ENCODE measurements around the gene SPEM3.

SPEM3 gene

GRCh38 chr17:7428557-7428956 is at the start of gene SPEM3:
SPEM3 (plus strand) TSS chr17:7428857; CDS start chr17:7428903, 46 bp downstream.
- no peak for DNase-seq

- DNase-seq, result no peak
These were observed 49.5 kb upstream of the SPEM3 start for GRCh38 chr17:7379134-7379533.

GRCh38 chr17:7380321-7380720 is 48.3 kb upstream of the SPEM3 start:
- peak; percentile 83 for DNase-seq

DNA sequence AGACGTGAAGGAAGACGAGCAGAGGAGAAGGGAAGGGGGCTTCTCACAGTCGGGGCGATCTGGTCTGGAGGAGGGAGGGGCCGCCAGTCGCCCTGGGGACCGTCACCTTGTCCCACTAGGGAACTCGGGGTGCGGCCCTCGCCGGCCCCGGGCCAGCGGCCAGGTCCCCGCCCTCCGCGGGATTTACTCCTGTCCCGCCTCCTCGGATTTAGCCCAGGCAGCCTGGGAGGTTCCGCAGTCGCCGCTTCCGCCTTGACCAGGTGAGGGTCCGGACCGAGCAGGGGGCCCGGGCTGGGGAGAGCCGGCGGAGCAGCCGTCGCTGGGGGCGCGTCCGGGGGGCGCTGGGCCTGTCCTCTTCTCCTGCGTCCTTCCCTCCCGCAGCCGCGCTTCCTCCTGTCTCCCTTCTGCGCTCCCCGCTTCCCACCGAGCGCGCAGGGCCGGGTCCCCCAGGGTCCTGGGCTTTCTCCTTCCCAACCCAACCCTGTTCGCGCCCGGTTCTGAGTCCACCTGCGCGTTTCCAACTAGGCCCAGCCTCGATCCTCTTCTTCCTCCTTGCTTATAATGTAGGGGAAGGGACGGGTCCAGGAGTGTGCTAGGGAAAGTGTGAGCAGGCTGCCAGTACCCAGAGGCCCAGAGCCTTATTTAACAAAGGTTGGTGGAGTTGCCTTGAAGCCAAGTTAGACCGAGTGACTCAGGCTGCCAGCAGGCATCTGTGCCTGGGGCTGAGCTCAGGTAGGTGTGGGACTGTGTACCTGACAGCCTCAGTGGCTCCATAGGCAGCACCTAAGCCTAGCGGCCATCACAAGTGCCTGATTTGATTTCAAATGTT is 47.6 kb upstream of the SPEM3 start, which contains the start of gene TNK1:
TSS of gene TNK1 (plus strand) at position 235 of the 829 bp plus-strand sequence. CDS start 1,838 bp downstream, outside the sequence.
- peak; percentile 80 for DNase-seq

DNA sequence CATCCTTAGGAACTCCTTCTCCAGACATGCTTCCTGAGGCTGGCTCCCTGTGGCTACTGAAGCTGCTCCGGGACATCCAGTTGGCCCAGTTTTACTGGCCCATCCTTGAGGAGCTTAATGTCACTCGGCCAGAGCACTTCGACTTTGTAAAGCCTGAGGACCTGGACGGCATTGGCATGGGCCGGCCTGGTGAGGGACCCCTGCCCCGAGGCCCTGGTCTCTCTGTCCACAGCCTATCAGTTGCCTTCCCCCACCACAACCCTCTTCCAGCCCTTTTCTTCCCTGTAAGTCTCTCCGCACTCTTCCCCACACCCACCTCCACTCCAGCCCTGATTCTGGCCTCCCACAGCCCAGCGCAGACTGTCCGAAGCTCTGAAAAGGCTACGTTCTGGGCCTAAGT is 45.8 kb upstream of the SPEM3 start:
- no peak for DNase-seq

DNA sequence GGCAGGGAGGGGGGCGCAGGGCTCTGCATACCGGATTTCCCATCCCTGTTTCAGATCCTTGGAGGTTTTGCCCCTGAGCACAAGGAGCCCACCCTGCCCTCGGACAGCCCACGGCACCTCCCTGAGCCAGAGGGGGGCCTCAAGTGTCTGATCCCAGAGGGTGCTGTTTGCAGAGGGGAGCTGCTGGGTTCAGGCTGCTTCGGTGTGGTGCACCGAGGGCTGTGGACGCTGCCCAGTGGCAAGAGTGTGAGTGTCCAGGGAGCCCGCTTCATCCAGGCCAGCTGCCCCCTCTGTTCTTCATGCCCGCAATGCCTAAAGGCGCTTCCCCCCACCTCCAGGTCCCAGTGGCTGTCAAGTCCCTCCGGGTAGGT is 45.3 kb upstream of the SPEM3 start:
- DNase-seq, result no peak

DNA sequence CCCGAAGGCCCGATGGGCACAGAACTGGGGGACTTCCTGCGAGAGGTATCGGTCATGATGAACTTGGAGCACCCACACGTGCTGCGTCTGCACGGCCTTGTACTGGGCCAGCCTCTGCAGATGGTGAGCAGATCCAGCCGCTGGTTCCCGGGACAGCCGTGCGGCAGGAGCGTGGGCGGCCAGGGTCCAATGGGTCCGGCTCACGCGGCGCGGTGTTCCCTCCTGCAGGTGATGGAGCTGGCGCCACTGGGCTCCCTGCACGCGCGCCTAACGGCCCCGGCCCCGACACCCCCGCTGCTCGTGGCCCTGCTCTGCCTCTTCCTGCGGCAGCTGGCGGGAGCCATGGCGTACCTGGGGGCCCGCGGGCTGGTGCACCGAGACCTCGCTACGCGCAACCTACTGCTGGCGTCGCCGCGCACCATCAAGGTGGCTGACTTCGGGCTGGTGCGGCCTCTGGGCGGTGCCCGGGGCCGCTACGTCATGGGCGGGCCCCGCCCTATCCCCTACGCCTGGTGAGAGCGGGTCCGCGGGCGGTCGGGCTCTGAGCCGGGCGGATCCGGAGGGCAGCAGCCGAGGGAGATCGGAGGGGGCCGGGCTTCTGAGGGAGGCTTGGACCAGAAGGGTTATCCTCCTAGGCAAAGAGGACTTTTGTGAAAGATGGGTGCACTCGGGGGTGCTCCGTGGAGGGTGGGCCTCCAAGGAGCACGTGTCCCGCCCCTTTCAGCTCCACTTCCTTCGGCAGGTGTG is 44.7 kb upstream of the SPEM3 start:
- DNase-seq, result peak; percentile 86

DNA sequence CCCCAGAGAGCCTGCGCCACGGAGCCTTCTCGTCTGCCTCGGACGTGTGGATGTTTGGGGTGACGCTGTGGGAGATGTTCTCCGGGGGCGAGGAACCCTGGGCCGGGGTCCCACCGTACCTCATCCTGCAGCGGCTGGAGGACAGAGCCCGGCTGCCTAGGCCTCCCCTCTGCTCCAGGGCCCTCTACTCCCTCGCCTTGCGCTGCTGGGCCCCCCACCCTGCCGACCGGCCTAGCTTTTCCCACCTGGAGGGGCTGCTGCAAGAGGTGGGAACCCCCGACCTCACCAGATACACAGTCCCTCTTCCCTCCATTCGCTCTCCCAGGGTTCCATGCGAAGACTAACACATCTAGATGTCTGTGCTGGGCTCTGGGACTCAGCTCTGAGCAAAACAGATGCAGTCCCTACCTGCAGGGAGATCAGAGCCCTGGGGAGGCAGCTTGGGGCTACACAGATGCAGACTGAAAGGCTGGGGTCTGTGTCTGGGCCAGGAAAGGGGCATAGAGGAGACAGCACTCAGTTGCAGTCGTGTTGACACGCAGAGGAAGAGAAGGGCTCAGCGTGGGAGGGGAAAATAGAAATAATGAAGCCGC is 44.1 kb upstream of the SPEM3 start:
- no peak for DNase-seq

- DNase-seq, result no peak
These were observed 39.8 kb upstream of the SPEM3 start for GRCh38 chr17:7388856-7389255.

- no peak for DNase-seq
These were observed 38.4 kb upstream of the SPEM3 start for GRCh38 chr17:7389924-7390910.

GRCh38 chr17:7391307-7391706 is 37.4 kb upstream of the SPEM3 start:
- no peak for DNase-seq

- DNase-seq, result peak; percentile 78
These were observed 35.7 kb upstream of the SPEM3 start for GRCh38 chr17:7392696-7393612.

DNA sequence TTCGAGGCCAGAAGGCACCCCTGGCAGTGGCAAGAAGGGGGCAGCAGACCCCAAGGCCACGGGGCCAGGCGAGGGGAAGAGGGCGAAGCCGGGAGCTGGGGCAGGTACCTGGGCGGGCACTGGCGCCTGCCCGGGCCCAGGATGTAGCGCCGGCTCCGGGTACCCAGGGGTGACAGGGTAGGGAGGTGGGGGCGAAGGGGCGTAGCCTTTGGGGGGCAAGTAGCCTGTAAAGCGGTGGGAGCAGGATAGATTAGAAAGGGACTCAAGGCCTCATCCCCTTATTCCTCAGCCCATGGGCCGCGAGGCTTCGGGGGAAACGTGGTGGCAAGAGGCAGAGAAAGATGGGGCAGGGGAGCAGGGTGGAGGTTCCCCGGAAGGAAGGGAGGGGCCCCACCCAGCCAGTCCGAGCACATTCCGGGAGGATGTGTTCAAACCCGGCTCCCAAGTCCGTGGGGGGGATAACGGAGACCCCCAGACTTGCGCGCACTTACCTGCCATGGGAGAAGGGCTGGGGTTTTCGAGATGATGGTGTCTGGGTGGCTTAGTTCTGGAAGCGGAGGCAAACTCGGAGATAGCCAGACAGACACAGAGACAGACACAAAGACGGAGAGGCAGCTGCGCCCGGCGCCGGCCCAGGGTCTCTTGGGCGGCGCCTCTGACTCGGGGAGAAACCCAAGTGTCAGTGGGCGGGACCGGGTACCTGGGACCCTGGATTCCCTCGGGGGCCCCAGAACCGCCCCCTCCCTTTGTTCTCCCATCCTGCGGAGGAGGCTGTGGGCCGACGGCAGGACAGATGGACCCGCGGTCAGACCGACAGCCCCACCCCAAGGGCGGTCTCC is 34.8 kb upstream of the SPEM3 start:
- DNase-seq, result peak; percentile 68

DNA sequence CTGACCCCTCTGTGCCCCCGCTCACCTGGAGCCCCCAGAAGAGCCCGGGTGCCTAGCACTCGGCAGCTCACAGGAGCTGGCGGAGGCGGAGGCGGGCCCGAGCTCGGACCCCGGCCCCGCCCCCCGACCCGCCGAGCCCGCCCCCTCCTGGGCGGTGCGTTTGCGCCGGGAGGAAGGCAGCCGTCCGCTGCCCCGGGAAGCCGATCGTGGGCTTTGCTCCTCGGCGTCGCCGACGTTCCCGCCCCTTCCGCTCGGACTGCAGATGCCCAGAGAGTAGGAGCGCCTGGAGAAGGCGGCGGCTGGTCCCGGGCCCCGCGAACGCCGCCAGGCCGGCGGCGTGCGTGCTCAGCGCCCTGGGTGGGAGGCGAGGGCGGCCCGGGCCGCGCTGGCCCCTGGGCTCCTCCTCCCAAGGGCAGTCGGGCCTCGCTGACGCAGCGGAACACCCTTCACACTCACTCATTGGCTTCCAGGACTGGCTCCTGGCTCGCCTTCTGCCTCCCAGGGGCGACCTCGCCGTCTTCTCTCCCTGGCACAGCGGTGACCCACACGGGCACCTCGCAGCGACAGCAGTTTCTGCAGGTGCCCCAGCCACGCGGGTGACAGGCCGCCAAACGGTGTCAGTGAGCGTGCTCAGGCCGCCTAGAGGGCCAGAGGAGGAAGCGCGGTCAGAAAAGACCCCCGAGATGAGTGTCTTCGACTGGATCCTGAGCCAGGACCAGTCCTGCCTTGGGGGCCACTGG is 34.0 kb upstream of the SPEM3 start, which contains the start of gene PLSCR3:
TSS of gene PLSCR3 (minus strand) at position 74 of the 740 bp plus-strand sequence. CDS start 415 bp downstream, outside the sequence.
- DNase-seq, result peak; percentile 97

DNA sequence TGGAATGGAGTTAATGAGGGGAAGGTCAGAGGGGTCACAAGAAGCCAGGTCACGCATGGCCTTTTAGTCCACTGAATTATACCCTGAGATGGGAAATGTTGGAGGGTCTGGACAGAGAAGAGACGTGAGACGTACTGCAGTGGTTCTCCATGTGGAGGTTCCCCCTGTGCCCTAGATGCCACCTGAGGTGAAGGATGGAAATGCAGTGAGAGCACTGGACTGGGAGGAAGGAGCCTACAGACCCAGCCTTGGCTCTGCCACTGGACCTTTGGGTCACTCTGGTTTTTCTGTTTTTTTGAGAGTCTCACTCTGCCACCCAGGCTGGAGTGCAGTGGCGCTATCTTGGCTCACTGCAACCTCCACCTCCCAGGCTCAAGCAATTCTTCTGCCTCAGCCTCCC is 32.5 kb upstream of the SPEM3 start:
- DNase-seq, result peak; percentile 53

- no peak for DNase-seq
These were observed 30.0 kb upstream of the SPEM3 start for GRCh38 chr17:7398612-7399011.

DNA sequence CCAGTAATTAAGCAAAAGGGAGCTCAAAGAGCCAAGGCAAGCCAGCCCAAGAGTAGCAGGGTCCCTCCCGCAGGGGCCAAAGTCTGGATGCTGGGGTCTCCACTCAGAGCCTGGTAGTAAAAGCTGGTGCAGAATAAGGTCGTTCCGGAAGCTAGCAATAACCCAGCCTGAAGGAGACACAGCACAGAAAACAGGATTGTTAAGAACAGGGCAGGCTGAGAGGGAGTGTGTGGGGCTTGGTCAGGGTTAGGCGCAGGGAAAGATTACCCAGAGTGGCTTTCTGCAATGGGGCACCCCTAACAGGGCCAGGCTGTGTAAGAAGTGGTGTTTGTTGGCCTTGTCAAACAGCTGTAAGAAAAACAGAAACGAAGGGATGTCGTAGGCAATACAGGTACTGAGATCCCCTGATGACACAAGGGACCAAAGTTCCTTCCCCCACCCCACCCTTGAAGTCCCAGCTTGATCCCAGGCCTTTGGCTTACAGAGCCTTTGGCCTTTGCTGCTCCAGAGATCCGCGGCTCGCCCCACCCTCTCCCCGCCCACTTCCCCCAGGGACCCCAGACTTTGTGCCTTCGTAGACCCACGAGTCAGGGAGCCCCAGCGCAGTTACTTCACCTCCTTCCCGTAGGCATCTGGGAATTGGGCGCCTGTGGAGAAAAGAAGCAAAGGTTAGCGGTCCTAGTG is 25.5 kb upstream of the SPEM3 start:
- no peak for DNase-seq

DNA sequence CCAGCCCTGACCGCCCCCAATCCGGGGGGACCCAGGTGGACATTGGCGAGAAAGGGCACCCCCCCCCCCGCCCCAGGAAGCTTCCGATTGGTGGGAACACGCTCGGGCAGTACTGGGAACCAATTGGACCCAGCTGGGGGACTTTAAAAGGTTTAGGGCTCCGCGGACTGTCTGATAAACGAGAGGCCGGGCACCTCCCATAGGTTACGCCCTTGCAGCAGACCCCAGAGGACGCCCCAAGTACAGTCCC is 25.0 kb upstream of the SPEM3 start:
- DNase-seq, result no peak

All from islet precursor cell (in vitro differentiated cells).